WTC11 (cell line): ENCODE measurements around the gene DNAH14. TPM values are rescaled to one million over a fixed set of nuclear protein-coding genes. Genes with fewer than 3 reads are reported as not detected.

Source experiments
- ATAC-seq: fragments of 200-7000 bp; cut with Tn5 transposase; 2 replicates; pipeline ENCODE4 v1.10.0; 2021; ENCODE audit warnings: mild to moderate bottlenecking, moderate library complexity
- CTCF ChIA-PET: fragments of 300-600 bp; sonication (Branson Sonifier 250); formaldehyde crosslinking; loops from one replicate; lab custom pipeline; 2021; ENCODE audit warnings: antibody characterized with exemption; lab: Charles Lee
- POLR2A ChIA-PET: fragments of 350-600 bp; sonication (Branson Sonifier 250); formaldehyde crosslinking; loops from one replicate; lab custom pipeline; 2021; ENCODE audit warnings: antibody characterized with exemption; lab: Charles Lee
- DNase-seq: peaks from one replicate; pipeline ENCODE4 v3.0.0; 2021; ENCODE audit warnings: low spot score
- H3K27ac Mint-ChIP-seq: 2 replicates; pipeline ENCODE4 v1.8.0; 2021; ENCODE audit warnings: mixed read lengths
- H3K27me3 Mint-ChIP-seq: 2 replicates; pipeline ENCODE4 v1.8.0; 2021; ENCODE audit warnings: low read depth, mild to moderate bottlenecking, moderate library complexity, mixed read lengths
- H3K36me3 Mint-ChIP-seq: 2 replicates; pipeline ENCODE4 v1.8.0; 2021; ENCODE audit warnings: mixed read lengths
- H3K4me1 Mint-ChIP-seq: 2 replicates; pipeline ENCODE4 v1.8.0; 2022; ENCODE audit warnings: mixed read lengths
- H3K4me3 Mint-ChIP-seq: 2 replicates; pipeline ENCODE4 v1.8.0; 2021; ENCODE audit warnings: mild to moderate bottlenecking, moderate library complexity, mixed read lengths
- H3K9me3 Mint-ChIP-seq: 2 replicates; pipeline ENCODE4 v1.8.0; 2021; ENCODE audit warnings: mixed read lengths
- ATF1 ChIP-seq: sonication (generic); formaldehyde crosslinking; IDR thresholded peaks from 2 replicates; pipeline ENCODE4 v1.8.1; 2023; ENCODE audit warnings: mild to moderate bottlenecking, moderate library complexity, missing genetic modification reagents
- ESRRA ChIP-seq: sonication (generic); formaldehyde crosslinking; IDR thresholded peaks from 2 replicates; pipeline ENCODE4 v1.8.1; 2022; ENCODE audit warnings: mild to moderate bottlenecking, missing genetic modification reagents, borderline replicate concordance
- FOXK1 ChIP-seq: sonication (generic); formaldehyde crosslinking; IDR thresholded peaks from 2 replicates; pipeline ENCODE4 v1.8.0; 2022; ENCODE audit warnings: mild to moderate bottlenecking, moderate library complexity, missing genetic modification reagents
- NFE2L1 ChIP-seq: sonication (generic); formaldehyde crosslinking; IDR thresholded peaks from 2 replicates; pipeline ENCODE4 v1.8.1; 2023; ENCODE audit warnings: missing genetic modification reagents
- RELA ChIP-seq: sonication (generic); formaldehyde crosslinking; IDR thresholded peaks from 2 replicates; pipeline ENCODE4 v1.8.1; 2022; ENCODE audit warnings: missing genetic modification reagents, mild to moderate bottlenecking, borderline replicate concordance
- SOX15 ChIP-seq: fragments of 250-450 bp; sonication (Bioruptor Pico); IDR thresholded peaks from 2 replicates; pipeline ENCODE4 v1.9.0; 2021; ENCODE audit warnings: mild to moderate bottlenecking
- TP53 ChIP-seq: sonication (generic); formaldehyde crosslinking; IDR thresholded peaks from 2 replicates; pipeline ENCODE4 v1.8.1; 2023; ENCODE audit warnings: mild to moderate bottlenecking, missing genetic modification reagents
- ZNF263 ChIP-seq: sonication (generic); formaldehyde crosslinking; IDR thresholded peaks from 2 replicates; pipeline ENCODE4 v1.8.1; 2022; ENCODE audit warnings: low read depth, mild to moderate bottlenecking, moderate library complexity, missing genetic modification reagents
- total RNA-seq: library from RNA; stranded (reverse); gene quantifications from 3 replicates; pipeline ENCODE4 v1.2.3, GENCODE V29; 2021
- TF ChIP-seq, protein P1 (sequence below): sonication (generic); formaldehyde crosslinking; IDR thresholded peaks from 2 replicates; pipeline ENCODE4 v1.8.0; 2023; ENCODE audit warnings: missing genetic modification reagents, mild to moderate bottlenecking, borderline replicate concordance
- TF ChIP-seq, protein P2 (sequence below): sonication (generic); formaldehyde crosslinking; IDR thresholded peaks from 2 replicates; pipeline ENCODE4 v1.8.1; 2022; ENCODE audit warnings: missing genetic modification reagents, borderline replicate concordance
- TF ChIP-seq, protein P3 (sequence below): fragments of 250-450 bp; sonication (Bioruptor Pico); IDR thresholded peaks from 2 replicates; pipeline ENCODE4 v1.9.0; 2021; ENCODE audit warnings: mild to moderate bottlenecking
- TF ChIP-seq, protein P4 (sequence below): sonication (generic); formaldehyde crosslinking; IDR thresholded peaks from 2 replicates; pipeline ENCODE4 v1.8.1; 2022; ENCODE audit warnings: low read depth, mild to moderate bottlenecking, moderate library complexity, missing genetic modification reagents, borderline replicate concordance

DNAH14 gene
- total RNA-seq, 1 experiment from 2014 or later: 34.1 TPM

DNA sequence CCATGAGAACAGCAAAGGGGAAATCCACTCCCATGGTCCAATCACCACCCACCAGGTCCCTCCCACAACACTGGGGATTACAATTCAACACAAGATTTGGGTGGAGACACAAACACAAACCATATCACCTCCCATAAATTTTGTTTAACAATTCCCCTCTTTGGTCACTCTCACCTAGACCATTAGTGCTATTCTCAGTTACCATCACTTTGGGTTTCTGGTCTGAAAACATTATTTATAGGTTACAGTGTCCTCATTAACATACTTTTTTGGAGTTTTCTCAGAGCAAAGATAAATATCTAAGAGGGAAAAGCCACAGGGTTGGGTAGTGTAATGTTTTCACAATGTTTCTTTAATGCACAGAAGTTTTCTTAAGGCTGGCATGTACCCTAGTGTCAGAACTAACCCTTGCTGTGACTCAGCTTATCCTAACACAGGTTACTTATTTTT is 47.7 kb upstream of the DNAH14 start (continued):
- TF ChIP-seq, protein P1, sequence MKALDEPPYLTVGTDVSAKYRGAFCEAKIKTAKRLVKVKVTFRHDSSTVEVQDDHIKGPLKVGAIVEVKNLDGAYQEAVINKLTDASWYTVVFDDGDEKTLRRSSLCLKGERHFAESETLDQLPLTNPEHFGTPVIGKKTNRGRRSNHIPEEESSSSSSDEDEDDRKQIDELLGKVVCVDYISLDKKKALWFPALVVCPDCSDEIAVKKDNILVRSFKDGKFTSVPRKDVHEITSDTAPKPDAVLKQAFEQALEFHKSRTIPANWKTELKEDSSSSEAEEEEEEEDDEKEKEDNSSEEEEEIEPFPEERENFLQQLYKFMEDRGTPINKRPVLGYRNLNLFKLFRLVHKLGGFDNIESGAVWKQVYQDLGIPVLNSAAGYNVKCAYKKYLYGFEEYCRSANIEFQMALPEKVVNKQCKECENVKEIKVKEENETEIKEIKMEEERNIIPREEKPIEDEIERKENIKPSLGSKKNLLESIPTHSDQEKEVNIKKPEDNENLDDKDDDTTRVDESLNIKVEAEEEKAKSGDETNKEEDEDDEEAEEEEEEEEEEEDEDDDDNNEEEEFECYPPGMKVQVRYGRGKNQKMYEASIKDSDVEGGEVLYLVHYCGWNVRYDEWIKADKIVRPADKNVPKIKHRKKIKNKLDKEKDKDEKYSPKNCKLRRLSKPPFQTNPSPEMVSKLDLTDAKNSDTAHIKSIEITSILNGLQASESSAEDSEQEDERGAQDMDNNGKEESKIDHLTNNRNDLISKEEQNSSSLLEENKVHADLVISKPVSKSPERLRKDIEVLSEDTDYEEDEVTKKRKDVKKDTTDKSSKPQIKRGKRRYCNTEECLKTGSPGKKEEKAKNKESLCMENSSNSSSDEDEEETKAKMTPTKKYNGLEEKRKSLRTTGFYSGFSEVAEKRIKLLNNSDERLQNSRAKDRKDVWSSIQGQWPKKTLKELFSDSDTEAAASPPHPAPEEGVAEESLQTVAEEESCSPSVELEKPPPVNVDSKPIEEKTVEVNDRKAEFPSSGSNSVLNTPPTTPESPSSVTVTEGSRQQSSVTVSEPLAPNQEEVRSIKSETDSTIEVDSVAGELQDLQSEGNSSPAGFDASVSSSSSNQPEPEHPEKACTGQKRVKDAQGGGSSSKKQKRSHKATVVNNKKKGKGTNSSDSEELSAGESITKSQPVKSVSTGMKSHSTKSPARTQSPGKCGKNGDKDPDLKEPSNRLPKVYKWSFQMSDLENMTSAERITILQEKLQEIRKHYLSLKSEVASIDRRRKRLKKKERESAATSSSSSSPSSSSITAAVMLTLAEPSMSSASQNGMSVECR (CRISPR knock-in tag): no peak
- no peak for TF ChIP-seq RELA (CRISPR knock-in tag)
- no peak for TF ChIP-seq TP53 (CRISPR knock-in tag)

DNA sequence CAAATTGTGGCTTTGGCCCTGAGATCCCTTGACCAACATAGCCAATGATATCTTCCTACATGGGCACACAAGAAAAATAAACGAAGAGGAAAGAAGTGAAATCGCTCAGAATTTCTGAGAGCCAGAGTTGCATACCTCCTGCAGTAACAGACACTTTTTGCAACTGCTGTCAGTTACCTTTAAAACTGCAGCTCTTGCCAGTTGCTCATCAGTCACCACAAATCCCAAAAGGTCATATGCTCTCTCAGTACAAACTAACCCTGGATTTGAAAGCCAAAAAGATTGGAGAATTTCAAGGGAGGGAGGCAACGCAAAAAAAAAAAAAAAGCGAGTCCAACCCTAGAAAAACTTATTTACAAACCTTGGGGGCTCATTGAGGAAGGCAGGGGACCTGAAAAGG is 47.2 kb upstream of the DNAH14 start:
- ATAC-seq (no peak), DNase-seq (no peak)
- CTCF ChIA-PET: interaction anchor here (1.8 to 2.8 kb wide), 2 partner anchors 13 to 40 kb away, joined by 11 to 18 read pairs; no protein-coding TSS in a partner anchor
- Mint-ChIP-seq H3K27ac (no peak overlapping the region; the same call in 1 of the 2 replicates), H3K36me3 (peaks cover 26% of the 10 kb centered on the region), H3K27me3 (peaks cover 12% of the 10 kb centered on the region), H3K4me1 (peaks cover 54% of the 10 kb centered on the region), H3K4me3 (no peak overlapping the region), H3K9me3 (peaks cover 27% of the 10 kb centered on the region)
- POLR2A ChIA-PET: no interaction called here
- no peak for TF ChIP-seq ZNF263 (CRISPR knock-in tag)
- no peak for TF ChIP-seq NFE2L1 (CRISPR knock-in tag)
- TF ChIP-seq FOXK1 (CRISPR knock-in tag): no peak

DNA sequence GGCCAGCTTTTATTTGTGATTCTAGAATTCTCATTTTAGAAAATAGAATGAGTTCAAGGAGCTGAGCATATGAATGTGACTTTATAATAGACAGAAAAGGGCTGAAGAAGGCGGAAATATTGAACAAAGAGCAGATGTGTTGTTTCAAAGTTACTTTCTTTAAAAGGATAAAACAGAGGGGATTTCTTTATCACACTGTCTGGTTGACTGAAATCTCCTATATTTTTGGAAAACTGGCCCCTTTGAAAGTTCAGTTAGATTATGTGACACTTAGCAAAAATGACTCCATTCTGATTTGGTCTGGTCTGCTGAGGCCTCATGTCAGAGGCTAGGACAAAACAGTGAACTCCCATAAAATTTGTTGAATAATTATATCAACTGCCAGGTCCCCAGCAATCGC is 46.4 kb upstream of the DNAH14 start:
- no peak overlapping the region for H3K4me3 Mint-ChIP-seq
- CTCF ChIA-PET: interaction anchor here (1.0 to 2.8 kb wide), 4 partner anchors 12 to 426 kb away, joined by 3 to 18 read pairs (median 9); no protein-coding TSS in a partner anchor
- peaks cover 12% of the 10 kb centered on the region for H3K27me3 Mint-ChIP-seq
- peaks cover 54% of the 10 kb centered on the region for H3K4me1 Mint-ChIP-seq
- H3K9me3 Mint-ChIP-seq: peaks cover 27% of the 10 kb centered on the region
- POLR2A ChIA-PET: no interaction called here
- ATAC-seq: no peak
- no peak overlapping the region for H3K27ac Mint-ChIP-seq
- TF ChIP-seq, protein P2, sequence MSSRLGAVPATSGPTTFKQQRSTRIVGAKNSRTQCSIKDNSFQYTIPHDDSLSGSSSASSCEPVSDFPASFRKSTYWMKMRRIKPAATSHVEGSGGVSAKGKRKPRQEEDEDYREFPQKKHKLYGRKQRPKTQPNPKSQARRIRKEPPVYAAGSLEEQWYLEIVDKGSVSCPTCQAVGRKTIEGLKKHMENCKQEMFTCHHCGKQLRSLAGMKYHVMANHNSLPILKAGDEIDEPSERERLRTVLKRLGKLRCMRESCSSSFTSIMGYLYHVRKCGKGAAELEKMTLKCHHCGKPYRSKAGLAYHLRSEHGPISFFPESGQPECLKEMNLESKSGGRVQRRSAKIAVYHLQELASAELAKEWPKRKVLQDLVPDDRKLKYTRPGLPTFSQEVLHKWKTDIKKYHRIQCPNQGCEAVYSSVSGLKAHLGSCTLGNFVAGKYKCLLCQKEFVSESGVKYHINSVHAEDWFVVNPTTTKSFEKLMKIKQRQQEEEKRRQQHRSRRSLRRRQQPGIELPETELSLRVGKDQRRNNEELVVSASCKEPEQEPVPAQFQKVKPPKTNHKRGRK: no peak
- TF ChIP-seq ATF1: no peak
- TF ChIP-seq, protein P3, sequence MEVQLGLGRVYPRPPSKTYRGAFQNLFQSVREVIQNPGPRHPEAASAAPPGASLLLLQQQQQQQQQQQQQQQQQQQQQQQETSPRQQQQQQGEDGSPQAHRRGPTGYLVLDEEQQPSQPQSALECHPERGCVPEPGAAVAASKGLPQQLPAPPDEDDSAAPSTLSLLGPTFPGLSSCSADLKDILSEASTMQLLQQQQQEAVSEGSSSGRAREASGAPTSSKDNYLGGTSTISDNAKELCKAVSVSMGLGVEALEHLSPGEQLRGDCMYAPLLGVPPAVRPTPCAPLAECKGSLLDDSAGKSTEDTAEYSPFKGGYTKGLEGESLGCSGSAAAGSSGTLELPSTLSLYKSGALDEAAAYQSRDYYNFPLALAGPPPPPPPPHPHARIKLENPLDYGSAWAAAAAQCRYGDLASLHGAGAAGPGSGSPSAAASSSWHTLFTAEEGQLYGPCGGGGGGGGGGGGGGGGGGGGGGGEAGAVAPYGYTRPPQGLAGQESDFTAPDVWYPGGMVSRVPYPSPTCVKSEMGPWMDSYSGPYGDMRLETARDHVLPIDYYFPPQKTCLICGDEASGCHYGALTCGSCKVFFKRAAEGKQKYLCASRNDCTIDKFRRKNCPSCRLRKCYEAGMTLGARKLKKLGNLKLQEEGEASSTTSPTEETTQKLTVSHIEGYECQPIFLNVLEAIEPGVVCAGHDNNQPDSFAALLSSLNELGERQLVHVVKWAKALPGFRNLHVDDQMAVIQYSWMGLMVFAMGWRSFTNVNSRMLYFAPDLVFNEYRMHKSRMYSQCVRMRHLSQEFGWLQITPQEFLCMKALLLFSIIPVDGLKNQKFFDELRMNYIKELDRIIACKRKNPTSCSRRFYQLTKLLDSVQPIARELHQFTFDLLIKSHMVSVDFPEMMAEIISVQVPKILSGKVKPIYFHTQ (CRISPR knock-in tag): no peak
- TF ChIP-seq, protein P4, sequence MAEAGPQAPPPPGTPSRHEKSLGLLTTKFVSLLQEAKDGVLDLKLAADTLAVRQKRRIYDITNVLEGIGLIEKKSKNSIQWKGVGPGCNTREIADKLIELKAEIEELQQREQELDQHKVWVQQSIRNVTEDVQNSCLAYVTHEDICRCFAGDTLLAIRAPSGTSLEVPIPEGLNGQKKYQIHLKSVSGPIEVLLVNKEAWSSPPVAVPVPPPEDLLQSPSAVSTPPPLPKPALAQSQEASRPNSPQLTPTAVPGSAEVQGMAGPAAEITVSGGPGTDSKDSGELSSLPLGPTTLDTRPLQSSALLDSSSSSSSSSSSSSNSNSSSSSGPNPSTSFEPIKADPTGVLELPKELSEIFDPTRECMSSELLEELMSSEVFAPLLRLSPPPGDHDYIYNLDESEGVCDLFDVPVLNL (CRISPR knock-in tag): no peak
- TF ChIP-seq SOX15: no peak
- TF ChIP-seq ESRRA (CRISPR knock-in tag): no peak
- no peak for DNase-seq
- H3K36me3 Mint-ChIP-seq: peaks cover 26% of the 10 kb centered on the region
